GM23338 (cell line): ENCODE measurements around the gene S1PR1.

ENCODE experiments used
- CREB1 ChIP-seq: fragments of 250-450 bp; sonication (Bioruptor Pico); IDR thresholded peaks from 2 replicates; pipeline ENCODE4 v1.5.0; 2020; ENCODE audit warnings: low read depth, mild to moderate bottlenecking, moderate library complexity
- CTCF ChIP-seq, 2 experiments: fragments of 200-600 bp in 1 of 2; sonication (generic) in 1 of 2; conservative IDR thresholded peaks; 2 replicates each; pipeline versions ENCODE4 v1.5.1 to v1.6.1; 2016 to 2017; ENCODE audit warnings: antibody characterized with exemption in 2 of 2, low read depth in 2 of 2, mild to moderate bottlenecking in 2 of 2, moderate library complexity in 1 of 2
- EZH2 ChIP-seq: fragments of 200-600 bp; sonication (generic); IDR thresholded peaks from one replicate; pipeline ENCODE4 v1.8.0; 2017; ENCODE audit warnings: antibody characterized with exemption, mild to moderate bottlenecking, low read depth; ENCODE audit not compliant: unreplicated experiment
- EZH2phosphoT487 ChIP-seq: fragments of 200-600 bp; sonication (generic); IDR thresholded peaks from one replicate; pipeline ENCODE4 v1.8.1; 2018; ENCODE audit warnings: antibody characterized with exemption; ENCODE audit not compliant: unreplicated experiment
- JUNB ChIP-seq: IDR thresholded peaks from one replicate; pipeline ENCODE4 v1.6.1; 2016; ENCODE audit warnings: antibody characterized with exemption; ENCODE audit not compliant: unreplicated experiment
- POLR2AphosphoS5 ChIP-seq: IDR thresholded peaks from 2 replicates; pipeline ENCODE4 v1.6.1; 2016; ENCODE audit warnings: antibody characterized with exemption, low read depth
- STAT1 ChIP-seq: IDR thresholded peaks from one replicate; pipeline ENCODE4 v1.6.1; 2016; ENCODE audit warnings: antibody characterized with exemption; ENCODE audit not compliant: unreplicated experiment
- ZNF114 ChIP-seq: fragments of 250-450 bp; sonication (Bioruptor Pico); IDR thresholded peaks from 2 replicates; pipeline ENCODE4 v1.5.0; 2020; ENCODE audit warnings: mild to moderate bottlenecking, moderate library complexity
- ZNF331 ChIP-seq: fragments of 250-450 bp; sonication (Bioruptor Pico); IDR thresholded peaks from 2 replicates; pipeline ENCODE4 v1.5.0; 2020; ENCODE audit warnings: low read depth, mild to moderate bottlenecking, moderate library complexity
- TF ChIP-seq, protein P1 (sequence below): IDR thresholded peaks from one replicate; pipeline ENCODE4 v1.6.1; 2018; ENCODE audit warnings: antibody characterized with exemption; ENCODE audit not compliant: unreplicated experiment
- TF ChIP-seq, protein P2 (sequence below): IDR thresholded peaks from 2 replicates; pipeline ENCODE4 v1.6.1; 2016; ENCODE audit warnings: antibody characterized with exemption

GRCh38 chr1:101247404-101248287 is 10.8 kb downstream of the S1PR1 start:
- TF ChIP-seq CTCF (conservative IDR thresholded peaks at IDR 0.05; ENCODE audit: low read depth in 2 of 2) (no peak), EZH2 (no peak), POLR2AphosphoS5 (no peak), EZH2phosphoT487 (no peak), STAT1 (no peak), JUNB (no peak), CREB1 (CRISPR knock-in tag) (no peak), ZNF114 (CRISPR knock-in tag) (no peak), ZNF331 (CRISPR knock-in tag) (no peak)
- TF ChIP-seq, protein P1, sequence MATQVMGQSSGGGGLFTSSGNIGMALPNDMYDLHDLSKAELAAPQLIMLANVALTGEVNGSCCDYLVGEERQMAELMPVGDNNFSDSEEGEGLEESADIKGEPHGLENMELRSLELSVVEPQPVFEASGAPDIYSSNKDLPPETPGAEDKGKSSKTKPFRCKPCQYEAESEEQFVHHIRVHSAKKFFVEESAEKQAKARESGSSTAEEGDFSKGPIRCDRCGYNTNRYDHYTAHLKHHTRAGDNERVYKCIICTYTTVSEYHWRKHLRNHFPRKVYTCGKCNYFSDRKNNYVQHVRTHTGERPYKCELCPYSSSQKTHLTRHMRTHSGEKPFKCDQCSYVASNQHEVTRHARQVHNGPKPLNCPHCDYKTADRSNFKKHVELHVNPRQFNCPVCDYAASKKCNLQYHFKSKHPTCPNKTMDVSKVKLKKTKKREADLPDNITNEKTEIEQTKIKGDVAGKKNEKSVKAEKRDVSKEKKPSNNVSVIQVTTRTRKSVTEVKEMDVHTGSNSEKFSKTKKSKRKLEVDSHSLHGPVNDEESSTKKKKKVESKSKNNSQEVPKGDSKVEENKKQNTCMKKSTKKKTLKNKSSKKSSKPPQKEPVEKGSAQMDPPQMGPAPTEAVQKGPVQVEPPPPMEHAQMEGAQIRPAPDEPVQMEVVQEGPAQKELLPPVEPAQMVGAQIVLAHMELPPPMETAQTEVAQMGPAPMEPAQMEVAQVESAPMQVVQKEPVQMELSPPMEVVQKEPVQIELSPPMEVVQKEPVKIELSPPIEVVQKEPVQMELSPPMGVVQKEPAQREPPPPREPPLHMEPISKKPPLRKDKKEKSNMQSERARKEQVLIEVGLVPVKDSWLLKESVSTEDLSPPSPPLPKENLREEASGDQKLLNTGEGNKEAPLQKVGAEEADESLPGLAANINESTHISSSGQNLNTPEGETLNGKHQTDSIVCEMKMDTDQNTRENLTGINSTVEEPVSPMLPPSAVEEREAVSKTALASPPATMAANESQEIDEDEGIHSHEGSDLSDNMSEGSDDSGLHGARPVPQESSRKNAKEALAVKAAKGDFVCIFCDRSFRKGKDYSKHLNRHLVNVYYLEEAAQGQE, result no peak
- TF ChIP-seq, protein P2, sequence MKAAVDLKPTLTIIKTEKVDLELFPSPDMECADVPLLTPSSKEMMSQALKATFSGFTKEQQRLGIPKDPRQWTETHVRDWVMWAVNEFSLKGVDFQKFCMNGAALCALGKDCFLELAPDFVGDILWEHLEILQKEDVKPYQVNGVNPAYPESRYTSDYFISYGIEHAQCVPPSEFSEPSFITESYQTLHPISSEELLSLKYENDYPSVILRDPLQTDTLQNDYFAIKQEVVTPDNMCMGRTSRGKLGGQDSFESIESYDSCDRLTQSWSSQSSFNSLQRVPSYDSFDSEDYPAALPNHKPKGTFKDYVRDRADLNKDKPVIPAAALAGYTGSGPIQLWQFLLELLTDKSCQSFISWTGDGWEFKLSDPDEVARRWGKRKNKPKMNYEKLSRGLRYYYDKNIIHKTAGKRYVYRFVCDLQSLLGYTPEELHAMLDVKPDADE, result no peak
